Type B pancreatic cell (in vitro differentiated cells): ENCODE results near the gene DNAH14. TPM values are rescaled to one million over a fixed set of nuclear protein-coding genes. Genes with fewer than 3 reads are reported as not detected.
"Not testable (repeated sequence)": the region's sequence is repeated elsewhere in the genome, so short reads cannot be mapped to it uniquely, and the experiment has no call there.

Experiments used
- DNase-seq: peaks from one replicate; pipeline ENCODE4 v3.0.0; 2021; ENCODE audit warnings: mixed read lengths; ENCODE audit not compliant: unreplicated experiment; ENCODE audit errors: extremely low spot score
- H3K27ac Mint-ChIP-seq: 2 replicates; pipeline ENCODE4 v1.8.0; 2021; ENCODE audit warnings: mild to moderate bottlenecking, mixed read lengths
- H3K27me3 Mint-ChIP-seq: 2 replicates; pipeline ENCODE4 v1.8.0; 2021; ENCODE audit warnings: mixed read lengths
- H3K36me3 Mint-ChIP-seq: 2 replicates; pipeline ENCODE4 v1.8.0; 2021; ENCODE audit warnings: mixed read lengths
- H3K4me1 Mint-ChIP-seq: one replicate; pipeline ENCODE4 v1.8.0; 2021; ENCODE audit warnings: mixed read lengths; ENCODE audit not compliant: unreplicated experiment
- H3K4me3 Mint-ChIP-seq: 2 replicates; pipeline ENCODE4 v1.8.0; 2021; ENCODE audit warnings: mild to moderate bottlenecking, mixed read lengths
- H3K9me3 Mint-ChIP-seq: 2 replicates; pipeline ENCODE4 v1.8.0; 2021; ENCODE audit warnings: mixed read lengths
- CTCF ChIP-seq: fragments of 200-600 bp; sonication (generic); conservative IDR thresholded peaks from 2 replicates; pipeline ENCODE4 v1.5.0; 2021; ENCODE audit warnings: antibody characterized with exemption, mild to moderate bottlenecking
- total RNA-seq: library from RNA; stranded (reverse); gene quantifications from 2 replicates; pipeline ENCODE4 v1.2.1, GENCODE V29; 2021; ENCODE audit warnings: low replicate concordance

The DNAH14 gene
- total RNA-seq, 1 donor from 2014 or later: 42.1 TPM

- Mint-ChIP-seq H3K27ac (no peak overlapping the region), H3K36me3 (peaks cover 38% of the 10 kb centered on the region), H3K9me3 (peaks cover 42% of the 10 kb centered on the region), H3K4me3 (no peak overlapping the region), H3K4me1 (no peaks in the 10 kb centered on the region), H3K27me3 (no peaks in the 10 kb centered on the region)
- no peak for DNase-seq
- TF ChIP-seq CTCF: no peak
Observed at GRCh38 chr1:224932607-224933249, 3.3 kb downstream of the DNAH14 start.

DNA sequence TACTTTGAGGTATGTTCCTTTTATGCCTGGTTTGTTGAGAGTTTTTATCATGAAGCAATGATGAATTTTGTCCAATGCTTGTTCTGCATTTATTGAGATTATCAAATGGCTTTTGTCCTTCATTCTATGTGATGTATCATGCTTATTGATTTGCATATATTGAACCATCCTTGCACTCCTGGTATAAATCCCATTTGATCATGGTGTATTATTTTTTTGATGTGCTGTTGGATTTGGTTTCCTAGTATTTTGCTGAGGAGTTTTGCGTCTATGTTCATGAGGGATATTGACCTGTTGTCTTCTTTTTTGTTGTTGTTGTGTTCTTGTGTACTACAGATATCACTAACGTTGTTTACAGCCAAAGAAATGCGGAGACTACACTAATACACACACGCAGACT, 4.1 kb downstream of the DNAH14 start:
- no peak for DNase-seq
- TF ChIP-seq CTCF: no peak
- Mint-ChIP-seq H3K27ac (no peak overlapping the region), H3K4me1 (no peaks in the 10 kb centered on the region), H3K36me3 (peaks cover 43% of the 10 kb centered on the region), H3K4me3 (no peak overlapping the region), H3K27me3 (no peaks in the 10 kb centered on the region), H3K9me3 (peaks cover 48% of the 10 kb centered on the region)

DNA sequence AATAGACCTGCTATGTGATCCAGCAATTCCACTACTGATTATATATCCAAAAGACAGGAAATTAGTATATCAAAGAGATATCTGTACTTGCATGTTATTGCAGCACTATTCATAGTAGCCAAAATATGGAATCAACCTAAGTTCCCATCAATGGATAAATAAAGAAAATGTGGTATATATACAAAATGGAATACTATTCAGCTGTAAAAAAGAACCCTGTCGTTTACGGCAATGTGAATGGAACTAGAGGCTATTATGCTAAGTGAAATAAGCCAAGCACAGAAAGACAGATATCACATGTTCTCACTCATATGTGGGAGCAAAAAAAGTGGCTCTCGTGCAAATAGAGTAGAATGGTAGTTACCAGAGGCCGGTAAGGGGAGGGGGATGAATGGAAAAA, 9.2 kb downstream of the DNAH14 start:
- Mint-ChIP-seq H3K9me3 (peaks cover 40% of the 10 kb centered on the region), H3K27me3 (no peaks in the 10 kb centered on the region), H3K36me3 (peaks cover 28% of the 10 kb centered on the region), H3K27ac (no peak overlapping the region), H3K4me3 (no peak overlapping the region), H3K4me1 (no peaks in the 10 kb centered on the region)
- no peak for TF ChIP-seq CTCF
- DNase-seq: no peak

GRCh38 chr1:224939844-224940425, 10.5 kb downstream of the DNAH14 start:
- peaks cover 34% of the 10 kb centered on the region for H3K9me3 Mint-ChIP-seq

DNA sequence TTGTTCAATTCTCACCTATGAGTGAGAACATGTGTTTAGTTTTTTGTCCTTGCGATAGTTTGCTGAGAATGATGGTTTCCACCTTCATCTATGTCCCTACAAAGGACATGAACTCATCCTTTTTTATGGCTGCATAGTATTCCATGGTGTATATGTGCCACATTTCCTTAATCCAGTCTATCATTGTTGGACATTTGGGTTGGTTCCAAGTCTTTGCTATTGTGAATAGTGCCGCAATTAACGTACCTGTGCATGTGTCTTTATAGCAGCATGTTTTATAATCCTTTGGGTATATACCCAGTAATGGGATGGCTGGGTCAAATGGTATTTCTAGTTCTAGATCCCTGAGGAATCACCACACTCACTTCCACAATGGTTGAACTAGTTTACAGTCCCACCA, 11.3 kb downstream of the DNAH14 start:
- H3K4me3 Mint-ChIP-seq, H3K27me3 Mint-ChIP-seq, H3K27ac Mint-ChIP-seq, H3K4me1 Mint-ChIP-seq, DNase-seq: not testable (repeated sequence)
- Mint-ChIP-seq H3K9me3 (peaks cover 34% of the 10 kb centered on the region), H3K36me3 (peaks cover 16% of the 10 kb centered on the region)

More at GRCh38 chr1:224939844-224940425, 10.5 kb downstream of the DNAH14 start:
- no peak for TF ChIP-seq CTCF
- H3K27me3 Mint-ChIP-seq: no peaks in the 10 kb centered on the region
- no peak for DNase-seq
- no peak overlapping the region for H3K4me3 Mint-ChIP-seq
- no peak overlapping the region for H3K27ac Mint-ChIP-seq
- H3K4me1 Mint-ChIP-seq: no peaks in the 10 kb centered on the region
- peaks cover 20% of the 10 kb centered on the region for H3K36me3 Mint-ChIP-seq

DNA sequence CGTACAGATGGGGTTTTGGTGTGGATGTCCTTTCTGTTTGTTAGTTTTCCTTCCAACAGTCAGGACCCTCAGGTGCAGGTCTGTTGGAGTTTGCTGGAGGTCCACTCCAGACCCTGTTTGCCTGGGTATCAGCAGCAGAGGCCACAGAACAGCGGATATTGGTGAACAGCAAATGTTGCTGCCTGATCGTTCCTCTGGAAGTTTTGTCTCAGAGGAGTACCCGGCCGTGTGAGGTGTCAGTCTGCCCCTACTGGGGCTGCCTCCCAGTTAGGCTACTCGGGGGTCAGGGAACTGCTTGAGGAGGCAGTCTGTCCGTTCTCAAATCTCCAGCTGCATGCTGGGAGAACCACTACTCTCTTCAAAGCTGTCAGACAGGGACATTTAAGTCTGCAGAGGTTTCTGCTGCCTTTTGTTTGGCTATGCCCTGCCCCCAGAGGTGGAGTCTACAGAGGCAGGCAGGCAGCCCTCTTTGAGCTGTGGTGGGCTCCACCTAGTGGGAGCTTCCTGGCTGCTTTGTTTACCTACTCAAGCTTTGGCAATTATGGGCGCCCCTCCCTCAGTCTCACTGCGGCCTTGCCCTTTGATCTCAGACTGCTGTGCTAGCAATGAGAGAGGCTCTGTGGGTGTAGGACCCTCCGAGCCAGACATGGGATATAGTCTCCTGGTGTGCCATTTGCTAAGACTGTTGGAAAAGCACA, 16.3 kb downstream of the DNAH14 start:
- H3K9me3 Mint-ChIP-seq: peaks cover 12% of the 10 kb centered on the region
- DNase-seq, H3K27me3 Mint-ChIP-seq, H3K4me1 Mint-ChIP-seq, H3K27ac Mint-ChIP-seq, H3K4me3 Mint-ChIP-seq: not testable (repeated sequence)
- peaks cover 14% of the 10 kb centered on the region for H3K36me3 Mint-ChIP-seq

DNA sequence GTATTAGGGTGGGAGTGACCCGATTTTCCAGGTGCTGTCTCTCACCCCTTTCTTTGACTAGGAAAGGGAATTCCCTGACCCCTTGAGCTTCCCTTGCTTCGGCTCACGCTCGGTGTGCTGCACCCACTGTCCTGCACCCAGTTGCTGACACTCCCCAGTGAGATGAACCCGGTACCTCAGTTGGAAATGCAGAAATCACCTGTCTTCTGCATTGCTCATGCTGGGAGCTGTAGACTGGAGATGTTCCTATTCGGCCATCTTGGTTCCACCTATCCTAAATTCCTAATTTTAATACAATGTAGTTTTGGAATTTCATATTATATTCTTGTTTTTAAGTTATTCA, 16.8 kb downstream of the DNAH14 start:
- H3K27ac Mint-ChIP-seq, H3K4me1 Mint-ChIP-seq, H3K27me3 Mint-ChIP-seq, DNase-seq, H3K4me3 Mint-ChIP-seq: not testable (repeated sequence)
- peaks cover 14% of the 10 kb centered on the region for H3K36me3 Mint-ChIP-seq
- H3K9me3 Mint-ChIP-seq: peaks cover 12% of the 10 kb centered on the region
